GM06990 (cell line): Measurements from ENCODE around the gene ZBTB7A.
"Not testable (repeated sequence)": the region's sequence is repeated elsewhere in the genome, so short reads cannot be mapped to it uniquely, and the experiment has no call there.

Experiments used
- DNase-seq: peaks from one replicate; pipeline ENCODE4 v3.0.0-alpha.2; 2011; ENCODE audit not compliant: insufficient read length; ENCODE audit errors: extremely low read depth
- H3K27me3 ChIP-seq: replicated peaks from 2 replicates; pipeline ENCODE4 v1.6.0; 2011; ENCODE audit warnings: low read length; ENCODE audit not compliant: control insufficient read depth, insufficient read depth
- H3K36me3 ChIP-seq: 2 replicates; pipeline ENCODE4 v1.5.1; 2011; ENCODE audit warnings: low read length; ENCODE audit not compliant: control insufficient read depth, insufficient read depth
- H3K4me3 ChIP-seq: replicated peaks from 2 replicates; pipeline ENCODE4 v1.5.1; 2011; ENCODE audit warnings: low read depth, mild to moderate bottlenecking, control low read depth, low read length
- CTCF ChIP-seq: IDR thresholded peaks from 2 replicates; pipeline ENCODE4 v1.5.1; 2011; ENCODE audit warnings: low read length, control low read depth, mild to moderate bottlenecking, inconsistent platforms; ENCODE audit not compliant: insufficient read depth, poor library complexity, severe bottlenecking

Gene ZBTB7A

DNA sequence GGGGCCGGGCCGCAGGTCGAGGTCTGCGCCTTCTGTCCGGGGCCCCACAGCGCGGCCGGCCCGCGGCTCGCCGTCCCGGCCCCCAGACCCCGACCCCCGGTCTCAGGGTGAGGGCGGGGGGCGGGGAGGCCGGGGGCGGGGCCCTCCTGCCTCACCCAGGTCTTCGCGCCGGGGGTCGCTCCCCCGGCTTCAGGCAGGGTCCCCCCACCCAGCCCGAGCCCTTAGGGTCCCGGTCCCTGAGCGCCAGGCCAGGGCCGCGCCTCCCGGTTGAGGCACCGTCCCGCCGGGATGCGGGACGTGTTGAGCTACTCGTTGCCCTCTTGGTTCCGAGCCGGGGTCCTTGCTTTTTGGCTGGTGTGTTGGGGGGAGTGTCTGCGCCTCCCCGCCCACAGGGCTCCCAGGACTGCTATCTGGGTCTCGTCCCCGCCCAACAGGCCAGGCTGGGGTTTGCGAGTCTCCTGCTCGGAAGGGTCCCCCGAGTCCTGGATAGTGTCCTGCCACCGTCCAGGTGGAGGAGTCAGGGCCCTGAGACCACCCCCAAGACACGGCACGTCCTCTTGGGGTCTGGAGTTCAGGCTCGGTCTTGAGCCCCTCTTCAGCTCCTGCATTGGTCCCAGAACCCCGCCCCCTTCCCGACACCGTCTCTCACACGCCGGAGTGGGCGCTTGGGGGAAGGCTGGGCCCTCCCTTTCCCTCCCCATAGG, 58.7 kb downstream of the ZBTB7A start:
- Histone ChIP-seq H3K4me3 (peak overlapping the region; percentile 97), H3K27me3 (no peaks in the 10 kb centered on the region), H3K36me3 (peaks cover 2% of the 10 kb centered on the region)
- no peak for TF ChIP-seq CTCF
- DNase-seq = no peak

DNA sequence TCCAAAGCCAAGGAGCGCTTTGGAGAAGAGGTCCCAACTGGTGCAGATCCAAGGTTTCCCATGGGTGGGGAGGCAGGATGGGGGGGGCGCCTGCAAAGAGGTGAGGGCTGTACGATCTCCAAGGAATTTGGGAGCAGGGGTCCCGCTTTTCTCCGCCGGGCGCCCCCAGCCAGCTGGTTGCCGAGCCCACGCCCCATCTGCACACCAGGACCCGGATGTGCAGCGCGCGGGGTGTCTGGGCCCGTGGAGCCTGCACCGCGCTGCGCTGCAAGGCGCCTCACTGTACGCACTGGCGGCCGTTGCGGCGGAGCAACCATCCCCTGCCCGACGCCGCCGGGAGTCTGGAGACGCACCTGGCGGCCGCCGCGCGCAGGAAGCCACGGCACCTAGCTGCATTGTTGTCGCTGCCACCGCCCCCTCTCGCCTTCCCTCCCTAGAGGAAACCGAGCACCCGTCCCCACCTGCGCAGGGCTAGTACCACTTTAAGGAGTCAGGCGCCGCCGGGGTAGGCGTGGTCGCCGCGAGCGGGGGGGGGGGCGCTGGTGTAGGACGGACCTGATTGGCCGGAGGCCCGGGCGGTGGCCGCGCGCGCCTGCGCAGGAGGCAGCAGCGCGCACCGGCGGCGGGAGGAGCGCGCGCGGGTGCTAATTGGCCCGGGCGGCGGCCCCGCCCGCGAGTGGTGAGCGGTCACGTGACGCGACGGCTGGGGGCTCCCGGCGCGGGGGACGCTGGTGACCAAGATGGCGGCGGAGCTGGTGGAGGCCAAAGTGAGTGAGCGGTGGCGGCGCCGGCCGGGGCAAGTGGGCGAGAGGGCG, 59.5 kb downstream of the ZBTB7A start, which contains the start of gene PIAS4:
Gene PIAS4, plus strand, starts transcription at position 716 of the 815 bp plus-strand sequence. Its CDS starts 25 bp downstream, at position 741.
- DNase-seq = peak; percentile 99
- Histone ChIP-seq H3K4me3 (peak within 1 kb of the TSS; percentile 97), H3K27me3 (no peaks in the 10 kb centered on the region), H3K36me3 (peaks cover 2% of the 10 kb centered on the region)
- TF ChIP-seq CTCF = no peak

GRCh38 chr19:4005436-4005835, 61.3 kb downstream of the ZBTB7A start:
- H3K4me3 ChIP-seq, H3K36me3 ChIP-seq, H3K27me3 ChIP-seq, DNase-seq: not testable (repeated sequence)

GRCh38 chr19:4000798-4001197, 65.9 kb downstream of the ZBTB7A start:
- H3K36me3 ChIP-seq, DNase-seq, H3K4me3 ChIP-seq, H3K27me3 ChIP-seq: not testable (repeated sequence)

- not testable (repeated sequence) for H3K4me3 ChIP-seq, H3K27me3 ChIP-seq, DNase-seq, H3K36me3 ChIP-seq
Observed at GRCh38 chr19:3998667-3999412, 67.9 kb downstream of the ZBTB7A start.

- DNase-seq = no peak
- Histone ChIP-seq H3K27me3 (no peaks in the 10 kb centered on the region), H3K4me3 (no peak overlapping the region), H3K36me3 (no peaks in the 10 kb centered on the region)
- TF ChIP-seq CTCF = no peak
Observed at GRCh38 chr19:3995607-3996006, 71.1 kb downstream of the ZBTB7A start.
